Measurements from ENCODE around the gene KCNJ12.

GRCh38 chr17:21385281-21385845 is 9.2 kb downstream of the KCNJ12 start:
- TF ChIP-seq CTCF (IDR thresholded peaks at IDR 0.05) (no peak), POLR2A (IDR thresholded peaks at IDR 0.05) (no peak)
